Thoracic aorta (tissue), 2 donors: ENCODE measurements around the gene RNU1-1. TPM values are rescaled to one million over a fixed set of nuclear protein-coding genes. Genes with fewer than 3 reads are reported as not detected.
"Not testable (repeated sequence)": the region's sequence is repeated elsewhere in the genome, so short reads cannot be mapped to it uniquely, and the experiment has no call there.

Source experiments
- ATAC-seq: fragments of 150-250 bp; one replicate; pipeline ENCODE4 v1.8.0; 2017; ENCODE audit warnings: low read depth; ENCODE audit not compliant: insufficient number of reproducible peaks, low FRiP score
- DNase-seq: peaks from one replicate; pipeline ENCODE4 v3.0.0-alpha.2; 2020; ENCODE audit warnings: low spot score
- H3K27ac ChIP-seq, 2 donors: fragments of 200-600 bp; sonication (generic); 1 replicate in 1 of 2; 2 replicates in 1 of 2; pipeline ENCODE4 v1.5.1; 2016; ENCODE audit warnings: mild to moderate bottlenecking in 2 of 2, moderate library complexity in 2 of 2
- H3K27me3 ChIP-seq: fragments of 200-600 bp; sonication (generic); replicated peaks from 2 replicates; pipeline ENCODE4 v1.6.0; 2016; ENCODE audit warnings: mild to moderate bottlenecking; ENCODE audit not compliant: insufficient read depth
- H3K36me3 ChIP-seq: fragments of 200-600 bp; sonication (generic); one replicate; pipeline ENCODE4 v1.5.1; 2016
- H3K4me1 ChIP-seq, 2 donors: fragments of 200-600 bp; sonication (generic); 1 replicate in 1 of 2; 2 replicates in 1 of 2; pipeline versions ENCODE4 v1.5.1 to v1.6.0; 2016; ENCODE audit warnings: low read depth in 2 of 2, mild to moderate bottlenecking in 1 of 2; ENCODE audit not compliant: control insufficient read depth in 1 of 2
- H3K4me3 ChIP-seq: fragments of 200-600 bp; sonication (generic); 2 replicates; pipeline ENCODE4 v1.5.1; 2016; ENCODE audit warnings: mild to moderate bottlenecking
- H3K9me3 ChIP-seq: fragments of 200-600 bp; sonication (generic); 2 replicates; pipeline ENCODE4 v1.5.1; 2016
- CTCF ChIP-seq: fragments of 200-600 bp; sonication (generic); IDR thresholded peaks from one replicate; pipeline ENCODE4 v1.5.1; 2019; ENCODE audit warnings: antibody characterized with exemption
- total RNA-seq, 2 donors: library from RNA; depleted of rRNA; stranded (reverse); fragments of >200 nt; gene quantifications; one replicate each; pipeline versions ENCODE4 v1.1.0 to v1.2.3, GENCODE V29; 2016

Gene RNU1-1
- total RNA-seq, 2 donors from 2014 or later = under 0.01 TPM

GRCh38 chr1:16478091-16478490, 36.0 kb downstream of the RNU1-1 start:
- ATAC-seq (no peak), DNase-seq (no peak)
- no peaks in the 10 kb centered on the region for H3K4me1 ChIP-seq
- no peak for TF ChIP-seq CTCF
- no peaks in the 10 kb centered on the region for H3K27me3 ChIP-seq
- no peak overlapping the region for H3K27ac ChIP-seq
- no peaks in the 10 kb centered on the region for H3K9me3 ChIP-seq
- no peak overlapping the region for H3K4me3 ChIP-seq
- H3K36me3 ChIP-seq = peaks cover 39% of the 10 kb centered on the region

GRCh38 chr1:16475771-16476770, 38.0 kb downstream of the RNU1-1 start:
- peaks cover 33% of the 10 kb centered on the region for H3K36me3 ChIP-seq
- not testable (repeated sequence) for DNase-seq, H3K27me3 ChIP-seq, H3K9me3 ChIP-seq, H3K4me1 ChIP-seq, H3K4me3 ChIP-seq, ATAC-seq, H3K27ac ChIP-seq

GRCh38 chr1:16474891-16475290, 39.2 kb downstream of the RNU1-1 start:
- not testable (repeated sequence) for H3K4me1 ChIP-seq, H3K27ac ChIP-seq, DNase-seq, ATAC-seq, H3K9me3 ChIP-seq, H3K27me3 ChIP-seq, H3K4me3 ChIP-seq
- H3K36me3 ChIP-seq = peaks cover 25% of the 10 kb centered on the region

- ATAC-seq (no peak), DNase-seq (no peak)
- peaks cover 25% of the 10 kb centered on the region for H3K36me3 ChIP-seq
These were observed 39.8 kb downstream of the RNU1-1 start for GRCh38 chr1:16474166-16474800.

GRCh38 chr1:16468558-16468957, 45.5 kb downstream of the RNU1-1 start:
- no peak overlapping the region for H3K27ac ChIP-seq
- no peak for DNase-seq
- no peaks in the 10 kb centered on the region for H3K27me3 ChIP-seq
- ATAC-seq = no peak
- no peak overlapping the region for H3K4me3 ChIP-seq
- no peaks in the 10 kb centered on the region for H3K4me1 ChIP-seq
- H3K36me3 ChIP-seq = peaks cover 3% of the 10 kb centered on the region
- TF ChIP-seq CTCF = no peak
- no peaks in the 10 kb centered on the region for H3K9me3 ChIP-seq

More at GRCh38 chr1:16474166-16474800, 39.8 kb downstream of the RNU1-1 start:
- no peak overlapping the region for H3K4me3 ChIP-seq
- H3K27me3 ChIP-seq = no peaks in the 10 kb centered on the region
- no peak overlapping the region for H3K27ac ChIP-seq
- no peaks in the 10 kb centered on the region for H3K4me1 ChIP-seq
- H3K9me3 ChIP-seq = no peaks in the 10 kb centered on the region
- TF ChIP-seq CTCF = no peak
